WTC11 (cell line): ENCODE data around the gene LAMC1. TPM values are rescaled to one million over a fixed set of nuclear protein-coding genes. Genes with fewer than 3 reads are reported as not detected.

ENCODE experiments used
- ATAC-seq: fragments of 200-7000 bp; cut with Tn5 transposase; 2 replicates; pipeline ENCODE4 v1.10.0; 2021; ENCODE audit warnings: mild to moderate bottlenecking, moderate library complexity
- CTCF ChIA-PET: fragments of 300-600 bp; sonication (Branson Sonifier 250); formaldehyde crosslinking; loops from one replicate; lab custom pipeline; 2021; ENCODE audit warnings: antibody characterized with exemption; lab: Charles Lee
- POLR2A ChIA-PET: fragments of 350-600 bp; sonication (Branson Sonifier 250); formaldehyde crosslinking; loops from one replicate; lab custom pipeline; 2021; ENCODE audit warnings: antibody characterized with exemption; lab: Charles Lee
- DNase-seq: peaks from one replicate; pipeline ENCODE4 v3.0.0; 2021; ENCODE audit warnings: low spot score
- H3K27ac Mint-ChIP-seq: 2 replicates; pipeline ENCODE4 v1.8.0; 2021; ENCODE audit warnings: mixed read lengths
- H3K27me3 Mint-ChIP-seq: 2 replicates; pipeline ENCODE4 v1.8.0; 2021; ENCODE audit warnings: low read depth, mild to moderate bottlenecking, moderate library complexity, mixed read lengths
- H3K36me3 Mint-ChIP-seq: 2 replicates; pipeline ENCODE4 v1.8.0; 2021; ENCODE audit warnings: mixed read lengths
- H3K4me1 Mint-ChIP-seq: 2 replicates; pipeline ENCODE4 v1.8.0; 2022; ENCODE audit warnings: mixed read lengths
- H3K4me3 Mint-ChIP-seq: 2 replicates; pipeline ENCODE4 v1.8.0; 2021; ENCODE audit warnings: mild to moderate bottlenecking, moderate library complexity, mixed read lengths
- H3K9me3 Mint-ChIP-seq: 2 replicates; pipeline ENCODE4 v1.8.0; 2021; ENCODE audit warnings: mixed read lengths
- CREM ChIP-seq: sonication (generic); formaldehyde crosslinking; IDR thresholded peaks from 2 replicates; pipeline ENCODE4 v1.8.1; 2022; ENCODE audit warnings: mild to moderate bottlenecking, missing genetic modification reagents, moderate library complexity
- EMX1 ChIP-seq: fragments of 250-450 bp; sonication (Bioruptor Pico); IDR thresholded peaks from 2 replicates; pipeline ENCODE4 v1.8.0; 2021; ENCODE audit warnings: mild to moderate bottlenecking
- IRF2 ChIP-seq: sonication (generic); formaldehyde crosslinking; IDR thresholded peaks from 2 replicates; pipeline ENCODE4 v1.8.0; 2022; ENCODE audit warnings: low read depth, missing genetic modification reagents, borderline replicate concordance
- SMAD3 ChIP-seq: sonication (generic); formaldehyde crosslinking; IDR thresholded peaks from 2 replicates; pipeline ENCODE4 v1.8.0; 2022; ENCODE audit warnings: missing genetic modification reagents, mild to moderate bottlenecking, borderline replicate concordance
- SMAD4 ChIP-seq: sonication (generic); formaldehyde crosslinking; IDR thresholded peaks from 2 replicates; pipeline ENCODE4 v1.8.0; 2022; ENCODE audit warnings: mild to moderate bottlenecking, missing genetic modification reagents
- SP1 ChIP-seq: sonication (generic); formaldehyde crosslinking; conservative IDR thresholded peaks from 2 replicates; pipeline ENCODE4 v1.8.1; 2022; ENCODE audit warnings: missing genetic modification reagents
- TCF7 ChIP-seq: sonication (generic); formaldehyde crosslinking; IDR thresholded peaks from 2 replicates; pipeline ENCODE4 v1.8.0; 2022; ENCODE audit warnings: mild to moderate bottlenecking, low read depth, missing genetic modification reagents, moderate library complexity
- ZNF138 ChIP-seq: sonication (generic); formaldehyde crosslinking; conservative IDR thresholded peaks from 2 replicates; pipeline ENCODE4 v1.8.1; 2022; ENCODE audit warnings: mild to moderate bottlenecking, moderate library complexity, missing genetic modification reagents
- ZNF219 ChIP-seq: sonication (generic); formaldehyde crosslinking; IDR thresholded peaks from 2 replicates; pipeline ENCODE4 v1.8.0; 2023; ENCODE audit warnings: missing genetic modification reagents, mild to moderate bottlenecking, borderline replicate concordance
- ZNF232 ChIP-seq: sonication (generic); formaldehyde crosslinking; IDR thresholded peaks from 2 replicates; pipeline ENCODE4 v1.8.0; 2022; ENCODE audit warnings: mild to moderate bottlenecking, missing genetic modification reagents
- ZNF263 ChIP-seq: sonication (generic); formaldehyde crosslinking; IDR thresholded peaks from 2 replicates; pipeline ENCODE4 v1.8.1; 2022; ENCODE audit warnings: low read depth, mild to moderate bottlenecking, moderate library complexity, missing genetic modification reagents
- ZNF423 ChIP-seq: fragments of 250-450 bp; sonication (Bioruptor Pico); IDR thresholded peaks from 2 replicates; pipeline ENCODE4 v2.1.2; 2022; ENCODE audit warnings: mild to moderate bottlenecking, moderate library complexity
- total RNA-seq: library from RNA; stranded (reverse); gene quantifications from 3 replicates; pipeline ENCODE4 v1.2.3, GENCODE V29; 2021
- TF ChIP-seq, protein P1 (sequence below): sonication (generic); formaldehyde crosslinking; IDR thresholded peaks from 2 replicates; pipeline ENCODE4 v1.8.1; 2023; ENCODE audit warnings: mild to moderate bottlenecking, missing genetic modification reagents
- TF ChIP-seq, protein P2 (sequence below): sonication (generic); formaldehyde crosslinking; IDR thresholded peaks from 2 replicates; pipeline ENCODE4 v1.8.1; 2023; ENCODE audit warnings: mild to moderate bottlenecking, missing genetic modification reagents, moderate library complexity
- TF ChIP-seq, protein P3 (sequence below): sonication (generic); formaldehyde crosslinking; IDR thresholded peaks from 2 replicates; pipeline ENCODE4 v1.8.1; 2022; ENCODE audit warnings: mild to moderate bottlenecking, moderate library complexity, missing genetic modification reagents
- TF ChIP-seq, protein P4 (sequence below): sonication (generic); formaldehyde crosslinking; conservative IDR thresholded peaks from 2 replicates; pipeline ENCODE4 v1.8.1; 2022; ENCODE audit warnings: mild to moderate bottlenecking, missing genetic modification reagents
- TF ChIP-seq, protein P5 (sequence below): sonication (generic); formaldehyde crosslinking; IDR thresholded peaks from 2 replicates; pipeline ENCODE4 v1.8.0; 2023; ENCODE audit warnings: missing genetic modification reagents
- TF ChIP-seq, protein P6 (sequence below): sonication (generic); formaldehyde crosslinking; IDR thresholded peaks from 2 replicates; pipeline ENCODE4 v1.8.0; 2022; ENCODE audit warnings: mild to moderate bottlenecking, missing genetic modification reagents
- TF ChIP-seq, protein P7 (sequence below): fragments of 250-450 bp; sonication (Bioruptor Pico); IDR thresholded peaks from 2 replicates; pipeline ENCODE4 v2.1.2; 2022; ENCODE audit warnings: mild to moderate bottlenecking, moderate library complexity
- TF ChIP-seq, protein P8 (sequence below): sonication (generic); formaldehyde crosslinking; IDR thresholded peaks from 2 replicates; pipeline ENCODE4 v1.8.1; 2022; ENCODE audit warnings: mild to moderate bottlenecking, missing genetic modification reagents, moderate library complexity, borderline replicate concordance

The LAMC1 gene
- total RNA-seq, 1 experiment from 2014 or later = 162 TPM

DNA sequence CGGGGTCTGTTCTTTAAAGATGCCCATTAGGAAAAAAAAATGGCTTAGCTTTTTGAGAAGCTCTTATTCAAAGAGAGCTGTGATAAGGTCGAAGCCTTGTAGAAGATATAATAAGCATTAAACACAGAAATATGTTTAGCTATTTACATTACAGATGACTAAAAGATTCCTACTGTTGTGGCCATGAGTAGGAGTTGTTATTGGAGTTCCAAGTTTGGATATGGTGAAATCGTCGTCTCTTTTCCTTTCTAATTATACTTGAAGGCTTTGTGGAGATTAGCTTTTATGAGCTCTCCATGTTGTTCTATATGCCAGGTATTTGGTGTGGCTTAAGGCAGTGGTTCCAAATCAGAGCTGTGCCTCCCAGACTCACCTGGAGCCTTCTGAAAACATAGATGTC, 82.9 kb downstream of the LAMC1 start:
- H3K36me3 Mint-ChIP-seq = peaks cover 13% of the 10 kb centered on the region
- TF ChIP-seq EMX1 (CRISPR knock-in tag) (no peak), ZNF138 (CRISPR knock-in tag) (no peak), SMAD3 (CRISPR knock-in tag) (no peak), CREM (no peak), ZNF232 (CRISPR knock-in tag) (no peak), TCF7 (CRISPR knock-in tag) (no peak), IRF2 (CRISPR knock-in tag) (no peak), SMAD4 (CRISPR knock-in tag) (no peak), SP1 (no peak), ZNF423 (no peak), ZNF263 (CRISPR knock-in tag) (no peak), ZNF219 (CRISPR knock-in tag) (no peak)
- TF ChIP-seq, protein P1, sequence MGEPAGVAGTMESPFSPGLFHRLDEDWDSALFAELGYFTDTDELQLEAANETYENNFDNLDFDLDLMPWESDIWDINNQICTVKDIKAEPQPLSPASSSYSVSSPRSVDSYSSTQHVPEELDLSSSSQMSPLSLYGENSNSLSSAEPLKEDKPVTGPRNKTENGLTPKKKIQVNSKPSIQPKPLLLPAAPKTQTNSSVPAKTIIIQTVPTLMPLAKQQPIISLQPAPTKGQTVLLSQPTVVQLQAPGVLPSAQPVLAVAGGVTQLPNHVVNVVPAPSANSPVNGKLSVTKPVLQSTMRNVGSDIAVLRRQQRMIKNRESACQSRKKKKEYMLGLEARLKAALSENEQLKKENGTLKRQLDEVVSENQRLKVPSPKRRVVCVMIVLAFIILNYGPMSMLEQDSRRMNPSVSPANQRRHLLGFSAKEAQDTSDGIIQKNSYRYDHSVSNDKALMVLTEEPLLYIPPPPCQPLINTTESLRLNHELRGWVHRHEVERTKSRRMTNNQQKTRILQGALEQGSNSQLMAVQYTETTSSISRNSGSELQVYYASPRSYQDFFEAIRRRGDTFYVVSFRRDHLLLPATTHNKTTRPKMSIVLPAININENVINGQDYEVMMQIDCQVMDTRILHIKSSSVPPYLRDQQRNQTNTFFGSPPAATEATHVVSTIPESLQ (CRISPR knock-in tag) = no peak
- TF ChIP-seq, protein P2, sequence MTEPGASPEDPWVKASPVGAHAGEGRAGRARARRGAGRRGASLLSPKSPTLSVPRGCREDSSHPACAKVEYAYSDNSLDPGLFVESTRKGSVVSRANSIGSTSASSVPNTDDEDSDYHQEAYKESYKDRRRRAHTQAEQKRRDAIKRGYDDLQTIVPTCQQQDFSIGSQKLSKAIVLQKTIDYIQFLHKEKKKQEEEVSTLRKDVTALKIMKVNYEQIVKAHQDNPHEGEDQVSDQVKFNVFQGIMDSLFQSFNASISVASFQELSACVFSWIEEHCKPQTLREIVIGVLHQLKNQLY = no peak
- TF ChIP-seq, protein P3, sequence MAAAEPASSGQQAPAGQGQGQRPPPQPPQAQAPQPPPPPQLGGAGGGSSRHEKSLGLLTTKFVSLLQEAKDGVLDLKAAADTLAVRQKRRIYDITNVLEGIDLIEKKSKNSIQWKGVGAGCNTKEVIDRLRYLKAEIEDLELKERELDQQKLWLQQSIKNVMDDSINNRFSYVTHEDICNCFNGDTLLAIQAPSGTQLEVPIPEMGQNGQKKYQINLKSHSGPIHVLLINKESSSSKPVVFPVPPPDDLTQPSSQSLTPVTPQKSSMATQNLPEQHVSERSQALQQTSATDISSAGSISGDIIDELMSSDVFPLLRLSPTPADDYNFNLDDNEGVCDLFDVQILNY (CRISPR knock-in tag) = no peak
- TF ChIP-seq, protein P4, sequence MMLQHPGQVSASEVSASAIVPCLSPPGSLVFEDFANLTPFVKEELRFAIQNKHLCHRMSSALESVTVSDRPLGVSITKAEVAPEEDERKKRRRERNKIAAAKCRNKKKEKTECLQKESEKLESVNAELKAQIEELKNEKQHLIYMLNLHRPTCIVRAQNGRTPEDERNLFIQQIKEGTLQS (CRISPR knock-in tag) = no peak
- TF ChIP-seq, protein P5, sequence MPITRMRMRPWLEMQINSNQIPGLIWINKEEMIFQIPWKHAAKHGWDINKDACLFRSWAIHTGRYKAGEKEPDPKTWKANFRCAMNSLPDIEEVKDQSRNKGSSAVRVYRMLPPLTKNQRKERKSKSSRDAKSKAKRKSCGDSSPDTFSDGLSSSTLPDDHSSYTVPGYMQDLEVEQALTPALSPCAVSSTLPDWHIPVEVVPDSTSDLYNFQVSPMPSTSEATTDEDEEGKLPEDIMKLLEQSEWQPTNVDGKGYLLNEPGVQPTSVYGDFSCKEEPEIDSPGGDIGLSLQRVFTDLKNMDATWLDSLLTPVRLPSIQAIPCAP = no peak
- TF ChIP-seq, protein P6, sequence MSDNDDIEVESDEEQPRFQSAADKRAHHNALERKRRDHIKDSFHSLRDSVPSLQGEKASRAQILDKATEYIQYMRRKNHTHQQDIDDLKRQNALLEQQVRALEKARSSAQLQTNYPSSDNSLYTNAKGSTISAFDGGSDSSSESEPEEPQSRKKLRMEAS (CRISPR knock-in tag) = no peak
- TF ChIP-seq, protein P7, sequence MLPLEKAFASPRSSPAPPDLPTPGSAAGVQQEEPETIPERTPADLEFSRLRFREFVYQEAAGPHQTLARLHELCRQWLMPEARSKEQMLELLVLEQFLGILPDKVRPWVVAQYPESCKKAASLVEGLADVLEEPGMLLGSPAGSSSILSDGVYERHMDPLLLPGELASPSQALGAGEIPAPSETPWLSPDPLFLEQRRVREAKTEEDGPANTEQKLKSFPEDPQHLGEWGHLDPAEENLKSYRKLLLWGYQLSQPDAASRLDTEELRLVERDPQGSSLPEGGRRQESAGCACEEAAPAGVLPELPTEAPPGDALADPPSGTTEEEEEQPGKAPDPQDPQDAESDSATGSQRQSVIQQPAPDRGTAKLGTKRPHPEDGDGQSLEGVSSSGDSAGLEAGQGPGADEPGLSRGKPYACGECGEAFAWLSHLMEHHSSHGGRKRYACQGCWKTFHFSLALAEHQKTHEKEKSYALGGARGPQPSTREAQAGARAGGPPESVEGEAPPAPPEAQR (CRISPR knock-in tag) = no peak
- TF ChIP-seq, protein P8, sequence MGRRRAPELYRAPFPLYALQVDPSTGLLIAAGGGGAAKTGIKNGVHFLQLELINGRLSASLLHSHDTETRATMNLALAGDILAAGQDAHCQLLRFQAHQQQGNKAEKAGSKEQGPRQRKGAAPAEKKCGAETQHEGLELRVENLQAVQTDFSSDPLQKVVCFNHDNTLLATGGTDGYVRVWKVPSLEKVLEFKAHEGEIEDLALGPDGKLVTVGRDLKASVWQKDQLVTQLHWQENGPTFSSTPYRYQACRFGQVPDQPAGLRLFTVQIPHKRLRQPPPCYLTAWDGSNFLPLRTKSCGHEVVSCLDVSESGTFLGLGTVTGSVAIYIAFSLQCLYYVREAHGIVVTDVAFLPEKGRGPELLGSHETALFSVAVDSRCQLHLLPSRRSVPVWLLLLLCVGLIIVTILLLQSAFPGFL (CRISPR knock-in tag) = no peak
- H3K4me1 Mint-ChIP-seq = peaks cover 31% of the 10 kb centered on the region
- ChIA-PET POLR2A (interaction anchor here (0.6 kb wide), 1 partner anchor 85 kb away, joined by 7 read pairs; no protein-coding TSS in a partner anchor), CTCF (interaction anchor here (1.0 to 2.2 kb wide), 2 partner anchors 129 to 143 kb away, joined by 3 to 6 read pairs; no protein-coding TSS in a partner anchor)
- ATAC-seq (no peak), DNase-seq (no peak)
- no peak overlapping the region for H3K27ac Mint-ChIP-seq
- H3K4me3 Mint-ChIP-seq = no peak overlapping the region
- no peaks in the 10 kb centered on the region for H3K27me3 Mint-ChIP-seq
- H3K9me3 Mint-ChIP-seq = no peaks in the 10 kb centered on the region
